ENCODE measurements around the gene SLC17A3.

The SLC17A3 gene

GRCh38 chr6:25835442-25836283, 38.4 kb downstream of the SLC17A3 start:
- peaks cover 11% of the 10 kb centered on the region for H3K27me3 Mint-ChIP-seq
- H3K27ac Mint-ChIP-seq, result no peak overlapping the region
- no peaks in the 10 kb centered on the region for H3K4me1 Mint-ChIP-seq
- no peaks in the 10 kb centered on the region for H3K36me3 Mint-ChIP-seq (ENCODE audit: low read depth)
- no peak for ATAC-seq
- H3K9me3 Mint-ChIP-seq, result no peaks in the 10 kb centered on the region
- DNase-seq, result no peak
- no peak overlapping the region for H3K4me3 Mint-ChIP-seq

- H3K27ac Mint-ChIP-seq, result no peak overlapping the region
These were observed 39.1 kb downstream of the SLC17A3 start for GRCh38 chr6:25834950-25835349.

GRCh38 chr6:25833136-25833535, 40.9 kb downstream of the SLC17A3 start:
- no peak overlapping the region for H3K27ac Mint-ChIP-seq
- no peak for ATAC-seq
- H3K4me1 Mint-ChIP-seq, result peaks cover 3% of the 10 kb centered on the region
- DNase-seq, result no peak
- no peaks in the 10 kb centered on the region for H3K36me3 Mint-ChIP-seq (ENCODE audit: low read depth)
- peaks cover 13% of the 10 kb centered on the region for H3K27me3 Mint-ChIP-seq
- no peaks in the 10 kb centered on the region for H3K9me3 Mint-ChIP-seq
- no peak overlapping the region for H3K4me3 Mint-ChIP-seq

More at GRCh38 chr6:25834950-25835349, 39.1 kb downstream of the SLC17A3 start:
- Mint-ChIP-seq H3K36me3 (ENCODE audit: low read depth) (no peaks in the 10 kb centered on the region), H3K9me3 (no peaks in the 10 kb centered on the region), H3K27me3 (peaks cover 13% of the 10 kb centered on the region), H3K4me3 (no peak overlapping the region), H3K4me1 (no peaks in the 10 kb centered on the region)
- DNase-seq, result no peak
- no peak for ATAC-seq

GRCh38 chr6:25832670-25833069, 41.4 kb downstream of the SLC17A3 start:
- DNase-seq (no peak), ATAC-seq (no peak)
- Mint-ChIP-seq H3K9me3 (no peaks in the 10 kb centered on the region), H3K4me3 (no peak overlapping the region), H3K27ac (no peak overlapping the region), H3K4me1 (peaks cover 3% of the 10 kb centered on the region), H3K27me3 (peaks cover 14% of the 10 kb centered on the region), H3K36me3 (ENCODE audit: low read depth) (no peaks in the 10 kb centered on the region)

- no peaks in the 10 kb centered on the region for H3K9me3 Mint-ChIP-seq
- no peak overlapping the region for H3K4me3 Mint-ChIP-seq
- no peaks in the 10 kb centered on the region for H3K36me3 Mint-ChIP-seq (ENCODE audit: low read depth)
- H3K4me1 Mint-ChIP-seq, result peaks cover 3% of the 10 kb centered on the region
- peaks cover 14% of the 10 kb centered on the region for H3K27me3 Mint-ChIP-seq
- no peak overlapping the region for H3K27ac Mint-ChIP-seq
- ATAC-seq, result no peak
- DNase-seq, result no peak
These were observed 41.8 kb downstream of the SLC17A3 start for GRCh38 chr6:25832307-25832662.

- no peaks in the 10 kb centered on the region for H3K9me3 Mint-ChIP-seq
- H3K36me3 Mint-ChIP-seq (ENCODE audit: low read depth), result no peaks in the 10 kb centered on the region
- H3K27ac Mint-ChIP-seq, result no peak within 1 kb of the TSS
- no peak for DNase-seq
- ATAC-seq, result no peak
- H3K27me3 Mint-ChIP-seq, result peaks cover 14% of the 10 kb centered on the region
- peaks cover 3% of the 10 kb centered on the region for H3K4me1 Mint-ChIP-seq
- no peak within 1 kb of the TSS for H3K4me3 Mint-ChIP-seq
These were observed 42.3 kb downstream of the SLC17A3 start, which contains the start of gene SLC17A1 for GRCh38 chr6:25831532-25832306. TSS of gene SLC17A1 (minus strand) at chr6:25832052. CDS start at chr6:25830557, 1,495 bp downstream.

GRCh38 chr6:25830458-25830857, 43.6 kb downstream of the SLC17A3 start:
- Mint-ChIP-seq H3K4me3 (no peak overlapping the region), H3K36me3 (ENCODE audit: low read depth) (no peaks in the 10 kb centered on the region), H3K9me3 (peaks cover 9% of the 10 kb centered on the region), H3K4me1 (peaks cover 3% of the 10 kb centered on the region), H3K27ac (no peak overlapping the region), H3K27me3 (peaks cover 20% of the 10 kb centered on the region)
- ATAC-seq (no peak), DNase-seq (no peak)

- ATAC-seq (no peak), DNase-seq (no peak)
- no peaks in the 10 kb centered on the region for H3K36me3 Mint-ChIP-seq (ENCODE audit: low read depth)
- H3K4me1 Mint-ChIP-seq, result peaks cover 3% of the 10 kb centered on the region
- H3K27ac Mint-ChIP-seq, result no peak overlapping the region
- peaks cover 17% of the 10 kb centered on the region for H3K9me3 Mint-ChIP-seq
- no peak overlapping the region for H3K4me3 Mint-ChIP-seq
- H3K27me3 Mint-ChIP-seq, result peaks cover 26% of the 10 kb centered on the region
These were observed 44.7 kb downstream of the SLC17A3 start for GRCh38 chr6:25829375-25829774.

- H3K27ac Mint-ChIP-seq, result no peak overlapping the region
- H3K36me3 Mint-ChIP-seq (ENCODE audit: low read depth), result no peaks in the 10 kb centered on the region
- peaks cover 21% of the 10 kb centered on the region for H3K9me3 Mint-ChIP-seq
- no peaks in the 10 kb centered on the region for H3K4me1 Mint-ChIP-seq
- ATAC-seq (no peak), DNase-seq (no peak)
- no peak overlapping the region for H3K4me3 Mint-ChIP-seq
- H3K27me3 Mint-ChIP-seq, result peaks cover 36% of the 10 kb centered on the region
These were observed 52.7 kb downstream of the SLC17A3 start for GRCh38 chr6:25821341-25821740.

- ATAC-seq (no peak), DNase-seq (no peak)
- Mint-ChIP-seq H3K4me1 (no peaks in the 10 kb centered on the region), H3K9me3 (no peaks in the 10 kb centered on the region), H3K36me3 (ENCODE audit: low read depth) (no peaks in the 10 kb centered on the region), H3K4me3 (no peak overlapping the region), H3K27me3 (peaks cover 18% of the 10 kb centered on the region), H3K27ac (no peak overlapping the region)
These were observed 57.8 kb downstream of the SLC17A3 start for GRCh38 chr6:25816252-25816651.

GRCh38 chr6:25815194-25815593, 58.8 kb downstream of the SLC17A3 start:
- ATAC-seq (no peak), DNase-seq (no peak)
- H3K9me3 Mint-ChIP-seq, result no peaks in the 10 kb centered on the region
- H3K27ac Mint-ChIP-seq, result no peak overlapping the region
- H3K27me3 Mint-ChIP-seq, result peaks cover 16% of the 10 kb centered on the region
- H3K36me3 Mint-ChIP-seq (ENCODE audit: low read depth), result no peaks in the 10 kb centered on the region
- H3K4me3 Mint-ChIP-seq, result no peak overlapping the region
- H3K4me1 Mint-ChIP-seq, result no peaks in the 10 kb centered on the region

- Mint-ChIP-seq H3K27me3 (peaks cover 36% of the 10 kb centered on the region), H3K4me1 (peaks cover 2% of the 10 kb centered on the region), H3K9me3 (no peaks in the 10 kb centered on the region), H3K4me3 (no peak overlapping the region), H3K36me3 (ENCODE audit: low read depth) (no peaks in the 10 kb centered on the region), H3K27ac (no peak overlapping the region)
- ATAC-seq (no peak), DNase-seq (no peak)
These were observed 69.2 kb downstream of the SLC17A3 start for GRCh38 chr6:25804804-25805203.

GRCh38 chr6:25801436-25801835, 72.6 kb downstream of the SLC17A3 start:
- peaks cover 34% of the 10 kb centered on the region for H3K27me3 Mint-ChIP-seq
- no peak overlapping the region for H3K27ac Mint-ChIP-seq
- peaks cover 2% of the 10 kb centered on the region for H3K4me1 Mint-ChIP-seq
- H3K9me3 Mint-ChIP-seq, result no peaks in the 10 kb centered on the region
- no peak for ATAC-seq
- no peaks in the 10 kb centered on the region for H3K36me3 Mint-ChIP-seq (ENCODE audit: low read depth)
- no peak overlapping the region for H3K4me3 Mint-ChIP-seq
- no peak for DNase-seq

Data from activated naive CD8-positive, alpha-beta T cell treated with anti-CD3 and anti-CD28 coated beads, Interleukin-2, amount 50 U/mL, for 24 hours (primary cell).